B cell (primary cell): ENCODE measurements around the gene WDR35. TPM values are rescaled to one million over a fixed set of nuclear protein-coding genes. Genes with fewer than 3 reads are reported as not detected.

Experiments
- ATAC-seq: fragments of 200-7000 bp; cut with Tn5 transposase; one replicate; pipeline ENCODE4 v1.10.0; 2021; ENCODE audit warnings: low read depth, mild to moderate bottlenecking, moderate number of reproducible peaks, moderate library complexity
- CTCF ChIA-PET: fragments of 350-600 bp; sonication (Branson Sonifier 250); formaldehyde crosslinking; loops from one replicate; lab custom pipeline; 2021; ENCODE audit warnings: antibody characterized with exemption, inconsistent platforms; lab: Charles Lee
- POLR2A ChIA-PET: fragments of 350-600 bp; sonication (Branson Sonifier 250); formaldehyde crosslinking; loops from one replicate; lab custom pipeline; 2021; ENCODE audit warnings: antibody characterized with exemption; lab: Charles Lee
- DNase-seq: peaks from one replicate; pipeline ENCODE4 v3.0.0; 2013
- H2AFZ ChIP-seq: 2 replicates; pipeline ENCODE4 v1.6.1; 2012; ENCODE audit warnings: mild to moderate bottlenecking, low read depth, low read length; ENCODE audit not compliant: insufficient read depth, poor library complexity, severe bottlenecking
- H3K27ac ChIP-seq, 2 donors: 1 replicate in 1 of 2; 2 replicates in 1 of 2; pipeline ENCODE4 v1.5.1; 2012 to 2013; ENCODE audit warnings: low read length in 2 of 2, mild to moderate bottlenecking in 2 of 2, moderate library complexity in 1 of 2
- H3K27me3 ChIP-seq, 4 experiments: fragments of 200-600 bp in 1 of 4; sonication (generic) in 1 of 4; replicated peaks in 1 of 4; 1 replicate in 2 of 4; 2 replicates in 2 of 4; pipeline versions ENCODE4 v1.6.1 to v1.7.0; 2013 to 2016; ENCODE audit warnings: low read length in 3 of 4, mild to moderate bottlenecking in 2 of 4, mixed read lengths in 1 of 4, moderate library complexity in 1 of 4; ENCODE audit not compliant: insufficient read depth in 4 of 4, control insufficient read depth in 3 of 4; ENCODE audit errors: control extremely low read depth in 1 of 4
- H3K36me3 ChIP-seq, 2 experiments: replicated peaks in 1 of 2; 1 replicate in 1 of 2; 2 replicates in 1 of 2; pipeline versions ENCODE4 v1.6.1 to v1.7.1; 2013; ENCODE audit warnings: low read length in 1 of 2; ENCODE audit not compliant: insufficient read depth in 2 of 2, control insufficient read depth in 1 of 2; ENCODE audit errors: control extremely low read depth in 1 of 2, extremely low read depth in 1 of 2
- H3K4me1 ChIP-seq, 2 donors: fragments of 200-600 bp in 1 of 2; sonication (generic) in 1 of 2; 1 replicate in 1 of 2; 2 replicates in 1 of 2; pipeline versions ENCODE4 v1.5.1 to v1.6.1; 2013 to 2017; ENCODE audit warnings: low read length in 2 of 2; ENCODE audit not compliant: control insufficient read depth in 2 of 2, insufficient read depth in 2 of 2
- H3K4me2 ChIP-seq: replicated peaks from 2 replicates; pipeline ENCODE3; 2012; ENCODE audit warnings: mild to moderate bottlenecking, low read depth, low read length; ENCODE audit not compliant: poor library complexity, severe bottlenecking
- H3K4me3 ChIP-seq, 5 experiments: fragments of 200-600 bp in 1 of 5; sonication (generic) in 1 of 5; 1 replicate in 3 of 5; 2 replicates in 2 of 5; pipeline versions ENCODE4 v1.5.1 to v1.7.0; 2011 to 2016; ENCODE audit warnings: low read length in 4 of 5, mild to moderate bottlenecking in 4 of 5, low read depth in 2 of 5, control low read depth in 1 of 5, moderate library complexity in 1 of 5; ENCODE audit not compliant: insufficient read depth in 1 of 5; ENCODE audit errors: control extremely low read depth in 1 of 5, extremely low read depth in 1 of 5
- H3K79me2 ChIP-seq: fragments of 200-600 bp; sonication (generic); one replicate; pipeline ENCODE4 v1.6.0; 2016; ENCODE audit warnings: low read length; ENCODE audit not compliant: control insufficient read depth, insufficient read depth
- H3K9ac ChIP-seq: fragments of 200-600 bp; sonication (generic); 2 replicates; pipeline ENCODE4 v1.6.1; 2017; ENCODE audit warnings: mild to moderate bottlenecking, low read length, moderate library complexity
- H3K9me3 ChIP-seq, 3 donors: one replicate each; pipeline versions ENCODE4 v1.6.1 to v1.7.1; 2013; ENCODE audit warnings: low read length in 2 of 3; ENCODE audit not compliant: control insufficient read depth in 2 of 3, insufficient read depth in 1 of 3; ENCODE audit errors: control extremely low read depth in 1 of 3
- H4K20me1 ChIP-seq: 2 replicates; pipeline ENCODE4 v1.6.0; 2012; ENCODE audit warnings: mild to moderate bottlenecking, low read length; ENCODE audit not compliant: insufficient read depth, control insufficient read depth, poor library complexity, severe bottlenecking
- H3K27ac Mint-ChIP-seq: one replicate; pipeline ENCODE4 v1.8.0; 2021; ENCODE audit warnings: mixed read lengths
- H3K27me3 Mint-ChIP-seq: one replicate; pipeline ENCODE4 v1.8.0; 2021; ENCODE audit warnings: mixed read lengths
- H3K4me1 Mint-ChIP-seq: one replicate; pipeline ENCODE4 v1.8.0; 2021; ENCODE audit warnings: mixed read lengths
- H3K4me3 Mint-ChIP-seq: one replicate; pipeline ENCODE4 v1.8.0; 2021; ENCODE audit warnings: mixed read lengths
- H3K9me3 Mint-ChIP-seq: one replicate; pipeline ENCODE4 v1.8.0; 2022; ENCODE audit warnings: mixed read lengths; ENCODE audit not compliant: insufficient read depth
- EZH2 ChIP-seq: IDR thresholded peaks from 2 replicates; pipeline ENCODE4 v1.6.1; 2012; ENCODE audit warnings: borderline replicate concordance, low read depth, mild to moderate bottlenecking, moderate library complexity, low read length; ENCODE audit not compliant: insufficient read depth, poor library complexity, severe bottlenecking
- WGBS: methylation state at CpG from one replicate; pipeline ENCODE4 v1.1.5; 2013; ENCODE audit warnings: missing lambda C conversion rate; ENCODE audit not compliant: insufficient coverage; 5-methylcytosine and 5-hydroxymethylcytosine counted together
- intact Hi-C: fragments of 100-400 bp; cut with micrococcal nuclease; formaldehyde crosslinking; loops from one replicate; pipeline ENCODE4 v1.10.0; 2022
- polyA plus RNA-seq: library from polyadenylated mRNA; depleted of rRNA; stranded (reverse); fragments of >200 nt; gene quantifications from 2 replicates; pipeline ENCODE4 v1.2.3, GENCODE V29; 2012
- total RNA-seq, 2 donors: library from RNA; stranded (reverse); fragments of 120-200 nt in 1 of 2; gene quantifications; 1 replicate in 1 of 2; 2 replicates in 1 of 2; pipeline versions ENCODE4 v1.2.3 to v1.2.4, GENCODE V29; 2013 to 2022
- TF ChIP-seq, protein P1 (sequence below): fragments of 200-600 bp; IDR thresholded peaks from one replicate; pipeline ENCODE4 v1.8.0; 2022; ENCODE audit warnings: antibody characterized with exemption, mild to moderate bottlenecking

Gene WDR35
- total and polyA plus RNA-seq, 2 donors (not counting 1 experiment from before 2014, with no cell fraction given) = 2.4 to 9.4 TPM

DNA sequence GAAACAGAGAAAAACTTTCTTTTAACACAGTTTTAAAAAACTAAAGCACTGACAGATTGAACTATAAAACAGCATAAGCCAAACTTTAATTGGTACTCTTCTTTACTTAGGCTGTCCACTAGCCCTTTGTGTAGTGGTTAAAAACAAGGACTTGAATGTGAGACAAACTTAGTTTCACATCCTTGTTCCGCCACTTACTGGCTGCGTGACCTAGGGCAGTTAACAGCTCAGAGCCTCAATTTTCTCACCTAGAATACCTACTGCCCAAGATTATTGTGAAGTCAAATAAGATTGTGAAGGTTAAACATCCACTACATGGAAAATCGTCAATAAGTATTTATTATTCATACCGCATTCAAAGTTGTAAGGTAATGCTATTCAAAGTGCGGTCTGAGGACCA, 2.0 kb downstream of the WDR35 start:
- H3K4me3 Mint-ChIP-seq = peak overlapping the region; percentile 3
- H3K9me3 ChIP-seq = no peaks in the 10 kb centered on the region
- H3K4me3 ChIP-seq = no peak overlapping the region
- no peaks in the 10 kb centered on the region for H3K79me2 ChIP-seq
- intact Hi-C loops = loop anchor here (2.0 kb wide), 1 partner anchor 25 kb away; the partner anchor contains the start of gene MATN3
- ChIA-PET CTCF (interaction anchor here (0.8 to 0.9 kb wide), 2 partner anchors 25 to 32 kb away, joined by 3 to 4 read pairs; no protein-coding TSS in a partner anchor), POLR2A (no interaction called here)
- no CpG with 5 or more reads among the region's 5 CpGs for WGBS
- ATAC-seq = peak; percentile 32
- H2AFZ ChIP-seq = no peak overlapping the region
- peaks cover 0 to 7% (median 0%) of the 10 kb centered on the region in 4 experiments for H3K27me3 ChIP-seq
- H3K4me1 Mint-ChIP-seq = peaks cover 28% of the 10 kb centered on the region
- H4K20me1 ChIP-seq = no peaks in the 10 kb centered on the region
- H3K36me3 ChIP-seq = no peaks in the 10 kb centered on the region
- no peak overlapping the region for H3K27ac ChIP-seq
- no peak for TF ChIP-seq EZH2
- TF ChIP-seq, protein P1, sequence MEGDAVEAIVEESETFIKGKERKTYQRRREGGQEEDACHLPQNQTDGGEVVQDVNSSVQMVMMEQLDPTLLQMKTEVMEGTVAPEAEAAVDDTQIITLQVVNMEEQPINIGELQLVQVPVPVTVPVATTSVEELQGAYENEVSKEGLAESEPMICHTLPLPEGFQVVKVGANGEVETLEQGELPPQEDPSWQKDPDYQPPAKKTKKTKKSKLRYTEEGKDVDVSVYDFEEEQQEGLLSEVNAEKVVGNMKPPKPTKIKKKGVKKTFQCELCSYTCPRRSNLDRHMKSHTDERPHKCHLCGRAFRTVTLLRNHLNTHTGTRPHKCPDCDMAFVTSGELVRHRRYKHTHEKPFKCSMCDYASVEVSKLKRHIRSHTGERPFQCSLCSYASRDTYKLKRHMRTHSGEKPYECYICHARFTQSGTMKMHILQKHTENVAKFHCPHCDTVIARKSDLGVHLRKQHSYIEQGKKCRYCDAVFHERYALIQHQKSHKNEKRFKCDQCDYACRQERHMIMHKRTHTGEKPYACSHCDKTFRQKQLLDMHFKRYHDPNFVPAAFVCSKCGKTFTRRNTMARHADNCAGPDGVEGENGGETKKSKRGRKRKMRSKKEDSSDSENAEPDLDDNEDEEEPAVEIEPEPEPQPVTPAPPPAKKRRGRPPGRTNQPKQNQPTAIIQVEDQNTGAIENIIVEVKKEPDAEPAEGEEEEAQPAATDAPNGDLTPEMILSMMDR = no peak
- H3K4me2 ChIP-seq = peak overlapping the region; percentile 12
- H3K4me1 ChIP-seq = peaks cover 16 to 22% of the 10 kb centered on the region in 2 donors
- H3K27ac Mint-ChIP-seq = peak overlapping the region; percentile 38
- DNase-seq = peak; percentile 49
- H3K27me3 Mint-ChIP-seq = peaks cover 6% of the 10 kb centered on the region
- H3K9me3 Mint-ChIP-seq = no peaks in the 10 kb centered on the region
- no peak overlapping the region for H3K9ac ChIP-seq

DNA sequence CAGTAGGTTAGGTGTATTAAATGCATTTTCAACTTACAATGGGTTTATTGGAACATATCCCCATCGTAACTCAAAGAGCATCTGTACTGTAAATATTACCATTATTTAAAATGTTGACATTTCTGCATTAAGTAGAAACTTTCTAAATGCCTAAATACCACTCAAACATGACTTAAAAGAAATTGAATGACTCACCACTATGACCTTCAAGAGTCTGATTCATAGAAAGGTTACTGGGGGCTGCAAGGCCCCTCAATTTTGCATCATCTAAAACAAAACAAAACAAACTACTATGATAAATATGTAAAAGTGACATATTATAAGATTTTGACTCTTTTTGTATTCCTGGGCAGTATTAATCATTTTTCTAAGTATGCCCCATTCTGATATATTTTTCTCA, 7.6 kb downstream of the WDR35 start:
- Mint-ChIP-seq H3K9me3 (no peaks in the 10 kb centered on the region), H3K27me3 (no peaks in the 10 kb centered on the region), H3K4me1 (peaks cover 1% of the 10 kb centered on the region), H3K4me3 (no peak overlapping the region), H3K27ac (no peak overlapping the region)
- WGBS = no CpG with 5 or more reads among the region's 1 CpG
- ATAC-seq (no peak), DNase-seq (no peak)
- Histone ChIP-seq H3K4me2 (no peak overlapping the region), H3K9me3 (no peaks in the 10 kb centered on the region), H3K27ac (no peak overlapping the region), H3K4me3 (no peak overlapping the region), H2AFZ (no peak overlapping the region), H3K36me3 (peaks cover 3 to 8% of the 10 kb centered on the region in 2 experiments), H4K20me1 (no peaks in the 10 kb centered on the region), H3K27me3 (no peaks in the 10 kb centered on the region), H3K4me1 (no peaks in the 10 kb centered on the region), H3K9ac (no peak overlapping the region), H3K79me2 (no peaks in the 10 kb centered on the region)
- ChIA-PET POLR2A (no interaction called here), CTCF (interaction anchor here (1.1 to 1.3 kb wide), 2 partner anchors 33 to 39 kb away, joined by 3 to 4 read pairs; no protein-coding TSS in a partner anchor)
- intact Hi-C loops = no loop called here
- no peak for TF ChIP-seq EZH2
